CD14-positive monocyte (primary cell): Measurements from ENCODE around the gene PTX3. TPM values are rescaled to one million over a fixed set of nuclear protein-coding genes. Genes with fewer than 3 reads are reported as not detected.

Experiments
- DNase-seq, 3 donors: peaks; one replicate each; pipeline ENCODE4 v3.0.0-alpha.2; 2011 to 2022
- H2AFZ ChIP-seq: 2 replicates; pipeline ENCODE4 v1.6.0; 2012; ENCODE audit warnings: mild to moderate bottlenecking, low read depth, low read length, inconsistent platforms; ENCODE audit not compliant: insufficient read depth, poor library complexity, severe bottlenecking
- H3K27ac ChIP-seq, 2 donors: 1 replicate in 1 of 2; 2 replicates in 1 of 2; pipeline ENCODE4 v1.5.1; 2012 to 2013; ENCODE audit warnings: low read length in 2 of 2, control low read depth in 1 of 2, inconsistent platforms in 1 of 2, low read depth in 1 of 2, mild to moderate bottlenecking in 1 of 2
- H3K27me3 ChIP-seq, 2 donors: one replicate each; pipeline versions ENCODE4 v1.6.0 to v1.6.1; 2011 to 2013; ENCODE audit warnings: low read length in 2 of 2; ENCODE audit not compliant: control insufficient read depth in 2 of 2, insufficient read depth in 2 of 2
- H3K36me3 ChIP-seq, 2 donors: replicated peaks in 1 of 2; 1 replicate in 1 of 2; 2 replicates in 1 of 2; pipeline versions ENCODE4 v1.5.1 to v1.6.1; 2012 to 2013; ENCODE audit warnings: low read length in 2 of 2, control low read depth in 1 of 2, inconsistent platforms in 1 of 2, mild to moderate bottlenecking in 1 of 2; ENCODE audit not compliant: insufficient read depth in 2 of 2, control insufficient read depth in 1 of 2
- H3K4me1 ChIP-seq, 2 donors: 1 replicate in 1 of 2; 2 replicates in 1 of 2; pipeline versions ENCODE4 v1.5.1 to v1.6.1; 2012 to 2013; ENCODE audit warnings: low read length in 2 of 2, control low read depth in 1 of 2, inconsistent platforms in 1 of 2, mild to moderate bottlenecking in 1 of 2, moderate library complexity in 1 of 2; ENCODE audit not compliant: insufficient read depth in 2 of 2, control insufficient read depth in 1 of 2
- H3K4me2 ChIP-seq: replicated peaks from 2 replicates; pipeline ENCODE3; 2012; ENCODE audit warnings: low read length, moderate library complexity, mild to moderate bottlenecking; ENCODE audit not compliant: poor library complexity, severe bottlenecking; ENCODE audit errors: extremely low read depth
- H3K4me3 ChIP-seq, 3 experiments: fragments of 200-600 bp in 1 of 3; sonication (generic) in 1 of 3; replicated peaks in 1 of 3; 1 replicate in 2 of 3; 2 replicates in 1 of 3; pipeline ENCODE4 v1.5.1; 2011 to 2013; ENCODE audit warnings: low read length in 3 of 3, mild to moderate bottlenecking in 3 of 3, control low read depth in 2 of 3, low read depth in 2 of 3, inconsistent platforms in 1 of 3, moderate library complexity in 1 of 3
- H3K79me2 ChIP-seq: 2 replicates; pipeline ENCODE4 v1.6.0; 2012; ENCODE audit warnings: mild to moderate bottlenecking, control low read depth, inconsistent platforms, low read length, moderate library complexity; ENCODE audit not compliant: insufficient read depth
- H3K9ac ChIP-seq: 2 replicates; pipeline ENCODE4 v1.6.0; 2017; ENCODE audit warnings: low read length, mild to moderate bottlenecking; ENCODE audit not compliant: insufficient read depth, poor library complexity, severe bottlenecking
- H3K9me3 ChIP-seq, 2 donors: replicated peaks in 1 of 2; 1 replicate in 1 of 2; 2 replicates in 1 of 2; pipeline versions ENCODE4 v1.5.1 to v1.6.1; 2012 to 2013; ENCODE audit warnings: low read length in 2 of 2, control low read depth in 1 of 2; ENCODE audit not compliant: control insufficient read depth in 1 of 2, insufficient read depth in 1 of 2
- H4K20me1 ChIP-seq: 2 replicates; pipeline ENCODE4 v1.6.0; 2012; ENCODE audit warnings: mild to moderate bottlenecking, low read length, control low read depth, moderate library complexity; ENCODE audit not compliant: insufficient read depth
- H3K27ac Mint-ChIP-seq, 7 donors: one replicate each; pipeline ENCODE4 v1.8.0; 2020; ENCODE audit warnings: mild to moderate bottlenecking in 7 of 7, mixed read lengths in 7 of 7, moderate library complexity in 6 of 7, inconsistent platforms in 2 of 7
- H3K27me3 Mint-ChIP-seq, 3 donors: one replicate each; pipeline ENCODE4 v1.8.0; 2021 to 2022; ENCODE audit warnings: low read depth in 3 of 3, mild to moderate bottlenecking in 3 of 3, mixed read lengths in 3 of 3, moderate library complexity in 3 of 3, inconsistent platforms in 1 of 3
- H3K36me3 Mint-ChIP-seq, 2 donors: one replicate each; pipeline ENCODE4 v1.8.0; 2020; ENCODE audit warnings: mixed read lengths in 2 of 2, inconsistent platforms in 1 of 2, mild to moderate bottlenecking in 1 of 2
- H3K4me1 Mint-ChIP-seq: one replicate; pipeline ENCODE4 v1.8.0; 2020; ENCODE audit warnings: mild to moderate bottlenecking, mixed read lengths
- H3K4me3 Mint-ChIP-seq, 2 donors: one replicate each; pipeline ENCODE4 v1.8.0; 2020; ENCODE audit warnings: mild to moderate bottlenecking in 2 of 2, mixed read lengths in 2 of 2, moderate library complexity in 1 of 2
- H3K9me3 Mint-ChIP-seq, 7 donors: one replicate each; pipeline ENCODE4 v1.8.0; 2020 to 2022; ENCODE audit warnings: mixed read lengths in 7 of 7, mild to moderate bottlenecking in 6 of 7, moderate library complexity in 6 of 7, inconsistent platforms in 2 of 7
- WGBS: methylation state at CpG from one replicate; pipeline ENCODE4 v1.1.5; 2013; ENCODE audit warnings: missing lambda C conversion rate; ENCODE audit not compliant: insufficient coverage; 5-methylcytosine and 5-hydroxymethylcytosine counted together
- intact Hi-C, 2 donors: fragments of 100-400 bp; cut with micrococcal nuclease; formaldehyde crosslinking; loops; one replicate each; pipeline versions ENCODE4 v1.15.0 to v1.15.1; 2023
- polyA plus RNA-seq, 3 donors: library from polyadenylated mRNA; depleted of rRNA in 1 of 3; unstranded in 2 of 3; stranded (reverse) in 1 of 3; fragments of 300-500 nt in 2 of 3; fragments of >200 nt in 1 of 3; fragmentation: Illumina TruSeq in 2 of 3; gene quantifications; 1 replicate in 2 of 3; 2 replicates in 1 of 3; pipeline ENCODE4 v1.2.3, GENCODE V29; 2012 to 2021
- TF ChIP-seq, protein P1 (sequence below): fragments of 200-600 bp; IDR thresholded peaks from one replicate; pipeline ENCODE4 v1.8.0; 2022; ENCODE audit warnings: antibody characterized with exemption, mild to moderate bottlenecking

PTX3 gene
- polyA plus RNA-seq, 3 donors = 9.1 to 84.5 (median 10.5) TPM

DNA sequence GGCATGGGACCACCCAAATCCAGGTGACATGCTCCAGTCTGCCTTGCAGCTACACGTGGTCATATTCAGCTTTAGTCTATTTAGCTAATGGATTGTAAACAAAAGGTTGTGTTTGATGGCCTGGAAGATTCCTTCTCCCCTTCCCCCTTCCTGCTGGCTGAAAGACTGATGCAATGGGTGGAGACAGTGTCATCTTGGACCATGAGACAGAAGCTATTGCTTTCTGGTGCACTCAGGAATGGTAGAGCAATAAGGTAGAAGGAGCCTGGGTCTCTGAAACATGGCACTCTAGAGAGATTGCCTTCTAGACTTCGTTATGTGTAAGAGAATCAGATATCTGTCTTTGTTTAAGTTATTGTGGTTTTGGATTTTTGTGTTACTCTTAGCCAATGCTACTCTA is 25.7 kb upstream of the PTX3 start:
- Histone ChIP-seq H3K4me2 (no peak overlapping the region), H3K36me3 (no peaks in the 10 kb centered on the region), H2AFZ (no peak overlapping the region), H3K9ac (no peak overlapping the region), H3K27me3 (peaks cover 0 to 2% of the 10 kb centered on the region in 2 donors), H3K9me3 (no peaks in the 10 kb centered on the region), H3K4me3 (no peak overlapping the region), H3K27ac (no peak overlapping the region), H3K79me2 (no peaks in the 10 kb centered on the region), H3K4me1 (no peaks in the 10 kb centered on the region), H4K20me1 (no peaks in the 10 kb centered on the region)
- H3K36me3 Mint-ChIP-seq = no peaks in the 10 kb centered on the region
- intact Hi-C loops = loop anchor here in 1 of 2 donors (10.0 kb wide), 1 partner anchor 54 kb away; no protein-coding TSS in a partner anchor
- H3K4me3 Mint-ChIP-seq = no peak overlapping the region
- TF ChIP-seq, protein P1, sequence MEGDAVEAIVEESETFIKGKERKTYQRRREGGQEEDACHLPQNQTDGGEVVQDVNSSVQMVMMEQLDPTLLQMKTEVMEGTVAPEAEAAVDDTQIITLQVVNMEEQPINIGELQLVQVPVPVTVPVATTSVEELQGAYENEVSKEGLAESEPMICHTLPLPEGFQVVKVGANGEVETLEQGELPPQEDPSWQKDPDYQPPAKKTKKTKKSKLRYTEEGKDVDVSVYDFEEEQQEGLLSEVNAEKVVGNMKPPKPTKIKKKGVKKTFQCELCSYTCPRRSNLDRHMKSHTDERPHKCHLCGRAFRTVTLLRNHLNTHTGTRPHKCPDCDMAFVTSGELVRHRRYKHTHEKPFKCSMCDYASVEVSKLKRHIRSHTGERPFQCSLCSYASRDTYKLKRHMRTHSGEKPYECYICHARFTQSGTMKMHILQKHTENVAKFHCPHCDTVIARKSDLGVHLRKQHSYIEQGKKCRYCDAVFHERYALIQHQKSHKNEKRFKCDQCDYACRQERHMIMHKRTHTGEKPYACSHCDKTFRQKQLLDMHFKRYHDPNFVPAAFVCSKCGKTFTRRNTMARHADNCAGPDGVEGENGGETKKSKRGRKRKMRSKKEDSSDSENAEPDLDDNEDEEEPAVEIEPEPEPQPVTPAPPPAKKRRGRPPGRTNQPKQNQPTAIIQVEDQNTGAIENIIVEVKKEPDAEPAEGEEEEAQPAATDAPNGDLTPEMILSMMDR = no peak
- DNase-seq = no peak
- H3K27ac Mint-ChIP-seq = no peak overlapping the region
- peaks cover 0 to 8% (median 2%) of the 10 kb centered on the region in 7 donors for H3K9me3 Mint-ChIP-seq
- peaks cover 2% of the 10 kb centered on the region for H3K4me1 Mint-ChIP-seq
- no CpG with 5 or more reads among the region's 2 CpGs for WGBS
- H3K27me3 Mint-ChIP-seq = peaks cover 3 to 4% (median 3%) of the 10 kb centered on the region in 3 donors

DNA sequence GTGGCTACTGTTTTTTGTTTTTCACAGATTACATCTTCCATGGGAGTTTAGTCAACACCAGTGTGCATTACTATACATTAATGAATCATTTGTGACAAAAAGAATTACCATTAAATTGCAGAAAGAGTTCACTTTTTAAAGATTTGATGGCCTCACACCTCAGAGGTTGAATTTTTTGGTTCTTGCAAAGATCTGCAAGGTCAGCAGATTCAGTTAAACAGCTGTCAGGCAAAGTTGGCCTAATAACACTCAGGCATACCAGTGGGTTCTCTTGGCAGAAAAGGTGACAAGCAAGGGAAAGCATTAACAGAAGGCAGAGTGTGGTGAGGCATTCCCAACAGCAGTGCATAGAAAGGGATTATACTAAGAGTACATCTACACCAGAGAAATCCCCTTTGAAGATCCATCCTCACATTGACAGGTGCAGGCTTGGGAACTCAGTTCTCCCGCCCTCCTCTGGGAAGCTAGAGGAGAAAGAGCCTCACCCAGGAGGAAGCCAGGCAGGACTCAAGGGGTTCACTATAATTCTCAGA is 24.3 kb upstream of the PTX3 start:
- Mint-ChIP-seq H3K4me1 (peaks cover 2% of the 10 kb centered on the region), H3K4me3 (no peak overlapping the region), H3K9me3 (peaks cover 0 to 8% (median 2%) of the 10 kb centered on the region in 7 donors), H3K36me3 (no peaks in the 10 kb centered on the region), H3K27ac (no peak overlapping the region), H3K27me3 (peaks cover 3 to 4% (median 3%) of the 10 kb centered on the region in 3 donors)
- no peak for DNase-seq
- H3K79me2 ChIP-seq = no peaks in the 10 kb centered on the region
- TF ChIP-seq, protein P1 = no peak
- WGBS = no CpG with 5 or more reads among the region's 1 CpG
- intact Hi-C loops = loop anchor here in 1 of 2 donors (10.0 kb wide), 1 partner anchor 52 kb away; no protein-coding TSS in a partner anchor
- H2AFZ ChIP-seq = no peak overlapping the region
- H3K4me1 ChIP-seq = no peaks in the 10 kb centered on the region
- H3K9ac ChIP-seq = no peak overlapping the region
- H4K20me1 ChIP-seq = no peaks in the 10 kb centered on the region
- no peaks in the 10 kb centered on the region for H3K36me3 ChIP-seq
- no peaks in the 10 kb centered on the region for H3K9me3 ChIP-seq
- no peak overlapping the region for H3K27ac ChIP-seq
- no peak overlapping the region for H3K4me3 ChIP-seq
- H3K27me3 ChIP-seq = peaks cover 0 to 2% of the 10 kb centered on the region in 2 donors
- no peak overlapping the region for H3K4me2 ChIP-seq
